Calu3 (cell line): ENCODE results near the gene MMAB. TPM values are rescaled to one million over a fixed set of nuclear protein-coding genes. Genes with fewer than 3 reads are reported as not detected.

Source experiments
- Bru-seq: library from RNA; stranded (reverse); fragments of 400-500 nt; gene quantifications from one replicate; lab custom pipeline; 2021; lab: Mats Ljungman, UMichigan
- BruChase-seq, 2 experiments: library from RNA; stranded (reverse); fragments of 400-500 nt; gene quantifications; one replicate each; lab custom pipeline; 2021; lab: Mats Ljungman, UMichigan
- BruUV-seq: library from RNA; stranded (reverse); fragments of 400-500 nt; replicated peaks from 2 replicates; lab custom pipeline; 2021; lab: Mats Ljungman, UMichigan
- CTCF ChIA-PET: fragments of 300-600 bp; sonication (Branson Sonifier 250); formaldehyde crosslinking; loops from one replicate; lab custom pipeline; 2022; ENCODE audit warnings: antibody characterized with exemption; lab: Charles Lee
- DNase-seq: peaks from one replicate; pipeline ENCODE4 v3.0.0; 2022
- H3K27ac Mint-ChIP-seq: one replicate; pipeline ENCODE4 v1.8.0; 2022; ENCODE audit warnings: mixed read lengths; ENCODE audit not compliant: unreplicated experiment
- H3K27me3 Mint-ChIP-seq: one replicate; pipeline ENCODE4 v1.8.0; 2022; ENCODE audit warnings: mixed read lengths; ENCODE audit not compliant: unreplicated experiment
- H3K36me3 Mint-ChIP-seq: one replicate; pipeline ENCODE4 v1.8.0; 2022; ENCODE audit warnings: mild to moderate bottlenecking, moderate library complexity, mixed read lengths; ENCODE audit not compliant: insufficient read depth, unreplicated experiment
- H3K4me1 Mint-ChIP-seq: one replicate; pipeline ENCODE4 v1.8.0; 2022; ENCODE audit warnings: mild to moderate bottlenecking, low read depth, mixed read lengths; ENCODE audit not compliant: unreplicated experiment
- H3K4me3 Mint-ChIP-seq: one replicate; pipeline ENCODE4 v1.8.0; 2022; ENCODE audit warnings: mild to moderate bottlenecking, low read depth, moderate library complexity, mixed read lengths; ENCODE audit not compliant: unreplicated experiment
- H3K9me3 Mint-ChIP-seq: one replicate; pipeline ENCODE4 v1.8.0; 2022; ENCODE audit warnings: low read depth, mixed read lengths; ENCODE audit not compliant: unreplicated experiment
- CTCF ChIP-seq: fragments of 200-600 bp; IDR thresholded peaks from one replicate; pipeline ENCODE4 v1.8.0; 2022; ENCODE audit warnings: antibody characterized with exemption; ENCODE audit not compliant: unreplicated experiment
- intact Hi-C: fragments of 100-400 bp; cut with micrococcal nuclease; formaldehyde crosslinking; loops from one replicate; pipeline ENCODE4 v1.10.0; 2022; ENCODE audit not compliant: unreplicated experiment
- long read RNA-seq: library from polyadenylated mRNA; stranded (forward); transcript quantifications from one replicate; pipeline ENCODE4 v2.0.0, GENCODE V29; 2022
- total RNA-seq: library from RNA; stranded (reverse); gene quantifications from 2 replicates; pipeline ENCODE4 v1.2.3, GENCODE V29; 2022

The MMAB gene
- total RNA-seq = 70.2 and 82.8 TPM in 2 replicates
- percentile 73 among the genes with signal in this experiment for Bru-seq, nascent RNA
- BruChase-seq, experiment 1, labeled RNA remaining after a 6-hour chase = percentile 69 among the genes with signal in this experiment
- percentile 72 among the genes with signal in this experiment for BruChase-seq, experiment 2, labeled RNA remaining after a 2-hour chase
- long read RNA-seq, full-length matches to known transcripts = 83 of 113 reads
- long read RNA-seq, partial matches to known transcripts = 4 of 113 reads
- long read RNA-seq, other reads (novel, unspliced or antisense) = 26 of 113 reads

DNA sequence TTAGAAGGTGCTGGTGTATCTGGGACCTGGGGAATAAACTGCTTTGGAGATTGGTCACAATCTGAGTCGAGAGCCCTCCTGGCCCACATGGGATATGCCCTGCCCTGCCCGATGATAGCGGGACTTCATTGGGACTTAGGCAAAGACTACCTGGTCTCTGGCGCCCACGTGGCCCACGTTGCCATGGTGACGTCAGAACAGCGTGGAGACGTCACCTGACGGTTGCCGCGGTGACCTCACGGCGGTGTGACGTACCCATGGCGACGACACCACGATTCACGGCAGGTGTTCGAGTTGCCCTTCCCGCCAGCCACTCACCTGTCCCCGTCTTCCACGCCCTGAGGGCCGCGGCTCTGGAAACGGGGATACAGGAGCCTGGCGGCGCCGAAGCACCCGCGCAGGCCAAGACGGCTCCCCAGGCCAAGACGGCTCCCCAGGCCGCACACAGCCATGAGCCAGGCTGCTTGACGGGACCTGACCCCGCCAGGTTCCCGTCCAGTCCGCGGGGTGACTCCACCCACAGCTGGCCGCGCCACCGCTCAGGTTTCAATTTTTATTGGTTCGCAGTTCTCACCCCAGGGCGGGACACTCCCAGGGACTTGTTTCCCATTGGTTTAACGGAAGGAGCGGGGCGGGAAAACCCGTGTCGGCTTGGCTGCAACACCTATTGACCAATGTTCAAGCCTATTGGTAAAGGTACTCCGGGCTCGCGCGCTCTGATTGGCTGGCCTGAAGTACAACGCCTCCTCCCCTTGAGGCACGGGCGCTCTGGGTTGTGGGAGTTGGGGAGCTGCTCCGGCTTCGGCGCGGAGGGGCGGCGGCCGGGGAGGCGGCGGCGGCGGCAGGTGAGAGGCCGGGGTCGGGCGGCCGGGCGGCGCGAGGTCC is at the start of gene MMAB, which contains the start of gene MVK:
TSS of gene MMAB (minus strand) at position 476 of the 885 bp plus-strand sequence. CDS start at position 452, 24 bp downstream.
TSS of gene MVK (plus strand) at position 766 of the 885 bp plus-strand sequence. CDS start 1,029 bp downstream, outside the sequence.
- peak within 1 kb of the TSS; percentile 96 for H3K4me3 Mint-ChIP-seq
- TSS peak; percentile 70 for BruUV-seq
- peak; percentile 99 for DNase-seq
- no peaks in the 10 kb centered on the region for H3K27me3 Mint-ChIP-seq
- peaks cover 27% of the 10 kb centered on the region for H3K4me1 Mint-ChIP-seq
- peaks cover 68% of the 10 kb centered on the region for H3K36me3 Mint-ChIP-seq
- TF ChIP-seq CTCF = no peak
- CTCF ChIA-PET = interaction anchor here (0.6 to 2.0 kb wide), 4 partner anchors 24 to 207 kb away, joined by 3 to 6 read pairs (median 6); no protein-coding TSS in a partner anchor
- intact Hi-C loops = no loop called here
- no peaks in the 10 kb centered on the region for H3K9me3 Mint-ChIP-seq
- H3K27ac Mint-ChIP-seq = peak within 1 kb of the TSS; percentile 99

GRCh38 chr12:109621901-109622364 is 48.6 kb upstream of the MMAB start:
- H3K4me1 Mint-ChIP-seq = peaks cover 9% of the 10 kb centered on the region
- intact Hi-C loops = no loop called here
- no peak for TF ChIP-seq CTCF
- no TSS peak for BruUV-seq
- no peak overlapping the region for H3K4me3 Mint-ChIP-seq
- CTCF ChIA-PET = no interaction called here
- peaks cover 90% of the 10 kb centered on the region for H3K27me3 Mint-ChIP-seq
- DNase-seq = no peak
- H3K27ac Mint-ChIP-seq = no peak overlapping the region
- no peaks in the 10 kb centered on the region for H3K9me3 Mint-ChIP-seq
- peaks cover 7% of the 10 kb centered on the region for H3K36me3 Mint-ChIP-seq

DNA sequence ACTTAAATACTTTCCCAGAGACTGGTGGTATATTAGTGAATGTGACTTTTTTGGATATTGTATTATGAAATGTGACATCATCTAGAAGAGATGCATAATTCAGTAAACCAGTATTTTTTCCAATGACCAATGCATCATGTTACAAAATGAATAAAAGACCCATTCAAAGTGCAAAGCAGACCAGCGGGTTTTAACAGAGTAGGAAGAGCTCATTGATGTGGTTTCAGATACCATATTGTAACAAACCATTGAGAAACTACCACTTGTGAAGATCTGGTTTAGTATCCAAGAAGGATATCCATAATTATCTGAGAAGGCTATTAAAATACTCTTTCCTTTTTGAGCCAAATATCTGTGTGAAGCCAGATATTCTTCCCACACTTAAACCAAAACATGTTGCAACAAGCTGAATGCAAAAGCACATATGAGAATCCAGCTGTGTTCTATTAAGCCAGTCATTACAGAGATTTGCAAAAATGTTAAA is 47.9 kb upstream of the MMAB start:
- Mint-ChIP-seq H3K27ac (no peak overlapping the region), H3K4me1 (peaks cover 9% of the 10 kb centered on the region), H3K36me3 (peaks cover under 1% of the 10 kb centered on the region), H3K27me3 (peaks cover 90% of the 10 kb centered on the region), H3K4me3 (no peak overlapping the region), H3K9me3 (no peaks in the 10 kb centered on the region)
- DNase-seq = no peak
- TF ChIP-seq CTCF = no peak
- CTCF ChIA-PET = no interaction called here
- no TSS peak for BruUV-seq
- intact Hi-C loops = no loop called here

GRCh38 chr12:109619002-109619604 is 45.8 kb upstream of the MMAB start:
- H3K27me3 Mint-ChIP-seq = peaks cover 94% of the 10 kb centered on the region
- no peak for TF ChIP-seq CTCF

More at GRCh38 chr12:109619002-109619604, 45.8 kb upstream of the MMAB start:
- BruUV-seq = no TSS peak
- no peaks in the 10 kb centered on the region for H3K4me1 Mint-ChIP-seq
- H3K36me3 Mint-ChIP-seq = no peaks in the 10 kb centered on the region
- CTCF ChIA-PET = interaction anchor here (0.5 kb wide), 1 partner anchor 164 kb away, joined by 5 read pairs; no protein-coding TSS in a partner anchor
- no peak overlapping the region for H3K4me3 Mint-ChIP-seq
- DNase-seq = no peak
- H3K9me3 Mint-ChIP-seq = no peaks in the 10 kb centered on the region
- intact Hi-C loops = no loop called here
- H3K27ac Mint-ChIP-seq = no peak overlapping the region
